KOPT-K1 (cell line): ENCODE measurements around the gene RNASE8.
"Not testable (repeated sequence)": the region's sequence is repeated elsewhere in the genome, so short reads cannot be mapped to it uniquely, and the experiment has no call there.

Experiments
- H3K27ac ChIP-seq: fragments of 200-600 bp; sonication (generic); 2 replicates; pipeline ENCODE4 v1.5.1; 2016; ENCODE audit warnings: antibody characterized with exemption, mild to moderate bottlenecking, low read depth, low read length; ENCODE audit not compliant: poor library complexity, severe bottlenecking
- H3K36me3 ChIP-seq: fragments of 200-600 bp; sonication (generic); 2 replicates; pipeline ENCODE4 v1.5.1; 2017; ENCODE audit warnings: antibody characterized with exemption, mild to moderate bottlenecking, low read length, moderate library complexity; ENCODE audit not compliant: insufficient read depth
- H3K9me3 ChIP-seq: fragments of 200-600 bp; sonication (generic); 2 replicates; pipeline ENCODE4 v1.5.1; 2017; ENCODE audit warnings: antibody characterized with exemption, low read length, mild to moderate bottlenecking; ENCODE audit not compliant: insufficient read depth, poor library complexity, severe bottlenecking

RNASE8 gene

DNA sequence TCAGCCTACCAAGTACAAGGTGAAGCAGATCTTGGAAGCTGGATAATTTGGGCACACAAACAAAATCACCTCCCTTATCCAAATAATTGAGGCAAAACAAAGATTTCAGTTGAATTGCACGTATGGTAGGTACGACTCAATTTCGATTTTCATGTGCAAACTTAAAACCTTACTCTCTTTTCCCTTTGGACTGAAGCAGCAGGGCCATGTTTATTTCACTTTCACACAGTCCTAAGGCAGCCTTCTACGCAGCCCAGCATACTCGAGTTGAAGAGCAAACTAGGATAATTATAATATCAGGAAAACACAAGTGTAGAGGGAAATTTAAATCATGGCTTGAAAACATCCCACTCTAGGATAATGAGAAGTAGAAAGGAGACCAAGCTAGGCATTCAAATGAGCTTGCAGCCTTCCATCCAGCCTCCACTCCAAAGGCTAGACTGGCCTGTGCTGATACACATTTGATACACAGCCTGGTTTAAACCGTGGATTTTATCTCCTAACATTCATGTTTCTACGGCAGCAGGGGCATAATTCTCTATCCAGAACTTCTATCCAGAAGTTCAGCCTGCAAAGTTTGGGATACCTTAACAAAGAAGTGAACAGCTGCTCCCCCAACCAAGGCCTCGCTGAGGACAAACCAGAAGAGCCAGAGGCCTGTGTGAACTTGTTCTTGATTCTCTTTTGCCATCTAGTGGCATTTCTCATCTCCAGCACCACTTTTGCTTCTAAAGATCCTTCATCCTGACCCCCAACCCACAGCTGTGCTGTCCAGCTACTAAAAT is 17.8 kb upstream of the RNASE8 start:
- Histone ChIP-seq H3K27ac (no peak overlapping the region), H3K36me3 (no peaks in the 10 kb centered on the region), H3K9me3 (no peaks in the 10 kb centered on the region)

DNA sequence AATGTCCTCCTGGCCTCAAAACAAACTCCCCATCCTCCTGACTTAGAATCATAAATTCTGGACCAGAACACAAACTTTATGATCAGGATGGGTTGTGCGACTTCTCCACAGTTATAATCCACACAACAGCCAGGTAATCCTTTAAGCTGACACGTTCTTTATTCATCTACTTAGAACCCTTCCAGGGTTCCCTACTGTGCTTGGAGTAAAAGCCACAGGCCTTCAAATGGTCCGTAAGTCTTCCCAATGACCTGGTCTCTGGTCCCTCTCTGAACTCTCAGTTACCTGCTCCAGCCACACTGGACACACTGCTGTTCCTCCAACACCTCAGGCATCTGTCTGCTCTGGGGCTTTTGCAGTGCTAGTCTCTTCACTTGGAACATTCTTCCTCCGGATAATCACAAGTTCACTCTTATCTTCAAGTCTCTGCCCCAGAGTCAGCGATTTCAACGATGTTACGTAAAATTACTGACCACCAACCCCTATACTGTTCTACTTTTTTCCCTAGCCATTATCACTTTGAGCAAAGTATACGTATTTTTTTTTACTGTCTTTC is 17.2 kb upstream of the RNASE8 start:
- Histone ChIP-seq H3K9me3 (no peaks in the 10 kb centered on the region), H3K36me3 (no peaks in the 10 kb centered on the region), H3K27ac (no peak overlapping the region)

GRCh38 chr14:21040941-21041340 is 16.7 kb upstream of the RNASE8 start:
- not testable (repeated sequence) for H3K27ac ChIP-seq, H3K36me3 ChIP-seq, H3K9me3 ChIP-seq

DNA sequence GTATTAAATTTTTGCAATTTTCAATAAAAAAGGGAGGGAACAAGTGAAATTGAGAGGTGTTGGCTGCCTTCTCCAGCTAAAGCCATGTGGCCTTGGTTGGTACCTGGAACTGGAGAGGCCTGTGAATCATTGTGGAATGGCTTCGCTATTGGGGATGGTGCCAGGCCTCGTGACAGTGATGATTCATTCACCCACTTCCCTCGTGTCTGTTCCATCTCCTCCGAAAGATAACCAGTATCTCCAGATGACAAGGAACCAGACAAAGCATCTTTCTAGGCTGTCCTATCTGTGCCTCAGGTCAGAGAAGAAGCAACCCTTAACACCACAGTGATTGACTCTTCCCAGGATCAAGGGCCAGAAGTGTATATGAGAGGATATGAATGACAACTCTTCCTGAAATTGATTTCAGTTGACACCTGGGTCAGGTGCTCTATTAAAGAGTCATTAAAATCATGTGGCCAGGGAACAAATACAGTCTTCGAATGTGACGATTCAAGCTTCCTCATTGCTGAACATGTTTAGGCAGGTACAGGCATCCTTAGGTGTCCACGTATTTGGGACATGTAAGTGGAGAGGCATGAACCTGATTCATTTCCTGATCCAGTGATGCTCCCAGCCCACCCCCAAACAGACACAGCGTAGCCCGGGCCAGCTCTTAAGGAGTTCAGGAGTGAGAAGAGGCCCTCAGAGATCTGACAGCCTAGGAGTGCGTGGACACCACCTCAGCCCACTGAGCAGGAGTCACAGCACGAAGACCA is 15.8 kb upstream of the RNASE8 start, which contains the start of gene RNASE7:
Gene RNASE7 (plus strand): TSS at position 687 of the 758 bp plus-strand sequence. CDS start 631 bp downstream, outside the sequence.
- Histone ChIP-seq H3K9me3 (no peaks in the 10 kb centered on the region), H3K36me3 (no peaks in the 10 kb centered on the region), H3K27ac (no peak within 1 kb of the TSS)

- Histone ChIP-seq H3K27ac (no peak overlapping the region), H3K9me3 (no peaks in the 10 kb centered on the region), H3K36me3 (no peaks in the 10 kb centered on the region)
Measured at GRCh38 chr14:21042918-21043317, 14.7 kb upstream of the RNASE8 start.

- Histone ChIP-seq H3K27ac (no peak overlapping the region), H3K36me3 (no peaks in the 10 kb centered on the region), H3K9me3 (no peaks in the 10 kb centered on the region)
Measured at GRCh38 chr14:21043387-21043973, 14.1 kb upstream of the RNASE8 start.

- H3K36me3 ChIP-seq, result no peaks in the 10 kb centered on the region
- no peak overlapping the region for H3K27ac ChIP-seq
- H3K9me3 ChIP-seq, result no peaks in the 10 kb centered on the region
Measured at GRCh38 chr14:21043974-21044618, 13.5 kb upstream of the RNASE8 start.

- Histone ChIP-seq H3K27ac (no peak overlapping the region), H3K36me3 (no peaks in the 10 kb centered on the region), H3K9me3 (no peaks in the 10 kb centered on the region)
Measured at GRCh38 chr14:21047378-21047781, 10.2 kb upstream of the RNASE8 start.

- Histone ChIP-seq H3K9me3 (no peaks in the 10 kb centered on the region), H3K27ac (no peak overlapping the region), H3K36me3 (no peaks in the 10 kb centered on the region)
Measured at GRCh38 chr14:21048638-21049037, 9.0 kb upstream of the RNASE8 start.

DNA sequence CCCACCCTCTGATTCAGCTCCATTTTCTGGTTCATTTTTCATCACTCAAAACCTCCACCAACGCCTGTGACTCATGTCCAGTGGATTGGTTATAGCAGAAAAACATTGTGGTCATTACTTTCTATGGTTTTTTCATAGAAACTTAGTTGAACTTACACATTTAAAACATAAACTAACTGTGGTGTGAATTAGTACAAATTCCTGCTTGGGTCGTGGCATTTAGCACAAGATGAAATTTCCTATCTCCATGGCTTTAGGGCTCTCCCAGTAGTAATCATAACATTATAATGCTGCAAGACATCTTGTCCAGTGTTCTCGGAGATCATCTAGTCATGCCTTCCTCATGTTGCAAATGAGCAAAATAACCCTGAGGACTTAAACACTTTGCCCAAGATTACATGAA is 8.3 kb upstream of the RNASE8 start:
- Histone ChIP-seq H3K9me3 (no peaks in the 10 kb centered on the region), H3K36me3 (no peaks in the 10 kb centered on the region), H3K27ac (no peak overlapping the region)

DNA sequence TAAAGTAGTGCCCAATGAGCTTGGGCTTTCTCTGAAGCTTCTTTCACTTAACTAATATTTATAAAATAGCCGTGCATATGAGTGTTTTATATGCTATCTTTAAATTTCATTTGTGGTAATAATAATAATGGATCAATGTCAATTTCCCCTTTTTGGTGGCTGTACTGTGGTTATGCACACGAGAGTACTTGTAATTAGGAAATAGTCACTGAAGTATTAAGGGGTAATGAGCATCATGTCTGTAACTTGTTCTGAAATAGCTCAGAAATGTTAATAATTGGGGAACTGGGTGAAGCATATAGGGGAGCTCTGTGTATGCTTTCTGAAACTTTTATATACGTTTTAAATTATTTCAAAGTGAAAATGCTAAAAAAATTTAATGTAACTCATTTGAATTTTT is 7.0 kb upstream of the RNASE8 start:
- Histone ChIP-seq H3K36me3 (no peaks in the 10 kb centered on the region), H3K9me3 (no peaks in the 10 kb centered on the region), H3K27ac (no peak overlapping the region)

GRCh38 chr14:21053184-21054122 is 4.2 kb upstream of the RNASE8 start:
- Histone ChIP-seq H3K9me3 (no peaks in the 10 kb centered on the region), H3K27ac (no peak overlapping the region), H3K36me3 (no peaks in the 10 kb centered on the region)

GRCh38 chr14:21054123-21054767 is 3.4 kb upstream of the RNASE8 start:
- no peak overlapping the region for H3K27ac ChIP-seq
- H3K9me3 ChIP-seq, result no peaks in the 10 kb centered on the region
- no peaks in the 10 kb centered on the region for H3K36me3 ChIP-seq

DNA sequence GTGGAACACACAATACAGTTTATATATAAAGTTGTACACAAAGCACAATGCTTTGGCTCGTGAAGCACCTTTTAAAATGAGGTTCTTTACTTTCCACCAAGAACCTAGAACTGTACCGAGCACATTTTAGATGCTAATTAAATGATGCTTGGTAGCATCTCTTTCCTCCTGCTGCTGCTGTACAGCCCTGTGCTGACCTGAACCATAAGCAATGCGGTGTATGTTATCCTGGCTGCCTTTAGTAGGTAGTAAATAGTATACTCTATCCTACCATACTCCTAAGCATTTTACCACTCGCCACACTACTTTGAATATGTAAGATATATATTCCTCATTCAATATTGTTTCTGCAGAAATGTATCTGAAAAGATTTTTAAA is 2.9 kb upstream of the RNASE8 start:
- H3K36me3 ChIP-seq, result no peaks in the 10 kb centered on the region
- no peaks in the 10 kb centered on the region for H3K9me3 ChIP-seq

More for the DNA sequence above, 2.9 kb upstream of the RNASE8 start:
- H3K27ac ChIP-seq, result no peak overlapping the region
